Astrocyte (in vitro differentiated cells and primary cell): Measurements from ENCODE around the gene PRKCE. TPM values are rescaled to one million over a fixed set of nuclear protein-coding genes. Genes with fewer than 3 reads are reported as not detected.

Experiments used
- DNase-seq: peaks from one replicate; pipeline ENCODE4 v3.0.0-alpha.2; 2010; ENCODE audit warnings: low read depth
- FAIRE-seq: peaks from 2 replicates; lab custom pipeline; 2011; peaks lifted over from hg19 to GRCh38; lab: Jason Lieb, UNC
- H2AFZ ChIP-seq: 2 replicates; pipeline ENCODE4 v1.6.0; 2012; ENCODE audit warnings: low read depth, low read length, inconsistent platforms
- H3K27ac ChIP-seq: 2 replicates; pipeline ENCODE4 v1.5.1; 2011; ENCODE audit warnings: low read depth, low read length, inconsistent platforms
- H3K27me3 ChIP-seq: 2 replicates; pipeline ENCODE4 v1.6.0; 2011; ENCODE audit warnings: low read length, inconsistent platforms; ENCODE audit not compliant: insufficient read depth
- H3K36me3 ChIP-seq: 2 replicates; pipeline ENCODE4 v1.5.1; 2011; ENCODE audit warnings: low read length, inconsistent platforms; ENCODE audit not compliant: insufficient read depth
- H3K4me1 ChIP-seq: 2 replicates; pipeline ENCODE4 v1.5.1; 2011; ENCODE audit warnings: low read length, inconsistent platforms; ENCODE audit not compliant: insufficient read depth
- H3K4me2 ChIP-seq: 2 replicates; pipeline ENCODE4 v1.6.0; 2012; ENCODE audit warnings: low read length, inconsistent platforms
- H3K4me3 ChIP-seq: 2 replicates; pipeline ENCODE4 v1.5.1; 2011; ENCODE audit warnings: low read depth, mild to moderate bottlenecking, low read length, inconsistent platforms; ENCODE audit not compliant: insufficient read depth
- H3K79me2 ChIP-seq: 2 replicates; pipeline ENCODE4 v1.6.0; 2012; ENCODE audit warnings: mild to moderate bottlenecking, low read length, inconsistent platforms; ENCODE audit not compliant: insufficient read depth
- H3K9ac ChIP-seq: 2 replicates; pipeline ENCODE4 v1.6.0; 2012; ENCODE audit warnings: mild to moderate bottlenecking, low read length, inconsistent platforms
- H3K9me3 ChIP-seq: 2 replicates; pipeline ENCODE4 v1.5.1; 2012; ENCODE audit warnings: low read depth, mild to moderate bottlenecking, low read length, inconsistent platforms; ENCODE audit not compliant: insufficient read depth
- H4K20me1 ChIP-seq: 2 replicates; pipeline ENCODE4 v1.6.0; 2012; ENCODE audit warnings: low read length, inconsistent platforms; ENCODE audit not compliant: insufficient read depth
- H3K27ac Mint-ChIP-seq: one replicate; pipeline ENCODE4 v1.8.0; 2021; ENCODE audit warnings: mild to moderate bottlenecking, mixed read lengths; ENCODE audit not compliant: unreplicated experiment
- H3K27me3 Mint-ChIP-seq: one replicate; pipeline ENCODE4 v1.8.0; 2021; ENCODE audit warnings: low read depth, mixed read lengths; ENCODE audit not compliant: unreplicated experiment
- H3K36me3 Mint-ChIP-seq: one replicate; pipeline ENCODE4 v1.8.0; 2021; ENCODE audit warnings: low read depth, mixed read lengths; ENCODE audit not compliant: unreplicated experiment
- H3K4me1 Mint-ChIP-seq: one replicate; pipeline ENCODE4 v1.8.0; 2021; ENCODE audit warnings: low read depth, mixed read lengths; ENCODE audit not compliant: unreplicated experiment
- H3K4me3 Mint-ChIP-seq: one replicate; pipeline ENCODE4 v1.8.0; 2021; ENCODE audit warnings: mild to moderate bottlenecking, moderate library complexity, mixed read lengths; ENCODE audit not compliant: unreplicated experiment
- H3K9me3 Mint-ChIP-seq: one replicate; pipeline ENCODE4 v1.8.0; 2021; ENCODE audit warnings: mild to moderate bottlenecking, mixed read lengths; ENCODE audit not compliant: unreplicated experiment
- CTCF ChIP-seq: IDR thresholded peaks from 2 replicates; pipeline ENCODE4 v1.5.1; 2011; ENCODE audit warnings: low read depth, mild to moderate bottlenecking, inconsistent platforms, low read length, moderate library complexity; ENCODE audit not compliant: insufficient read depth
- EZH2 ChIP-seq: IDR thresholded peaks from 2 replicates; pipeline ENCODE4 v1.6.1; 2012; ENCODE audit warnings: mild to moderate bottlenecking, low read length, inconsistent platforms; ENCODE audit not compliant: insufficient read depth
- total RNA-seq: library from RNA; stranded (reverse); gene quantifications from 2 replicates; pipeline ENCODE4 v1.2.1, GENCODE V29; 2021

PRKCE gene
- total RNA-seq, 1 donor from 2014 or later, result 12.8 TPM

GRCh38 chr2:45974056-45974455 lies 322.6 kb downstream of the PRKCE start:
- H3K36me3 ChIP-seq, result no peaks in the 10 kb centered on the region
- DNase-seq (no peak), FAIRE-seq (no peak)
- no peaks in the 10 kb centered on the region for H4K20me1 ChIP-seq
- H3K4me3 Mint-ChIP-seq, result no peak overlapping the region
- H3K27ac Mint-ChIP-seq, result no peak overlapping the region
- peaks cover 11% of the 10 kb centered on the region for H3K27me3 Mint-ChIP-seq
- H2AFZ ChIP-seq, result no peak overlapping the region
- no peak overlapping the region for H3K9ac ChIP-seq
- peaks cover 5% of the 10 kb centered on the region for H3K4me1 ChIP-seq
- H3K27ac ChIP-seq, result no peak overlapping the region
- H3K36me3 Mint-ChIP-seq, result peaks cover 4% of the 10 kb centered on the region
- no peaks in the 10 kb centered on the region for H3K4me1 Mint-ChIP-seq
- TF ChIP-seq CTCF (no peak), EZH2 (no peak)
- H3K4me3 ChIP-seq, result no peak overlapping the region
- no peaks in the 10 kb centered on the region for H3K27me3 ChIP-seq
- peaks cover 2% of the 10 kb centered on the region for H3K9me3 ChIP-seq
- no peaks in the 10 kb centered on the region for H3K9me3 Mint-ChIP-seq
- H3K4me2 ChIP-seq, result no peak overlapping the region
- H3K79me2 ChIP-seq, result no peaks in the 10 kb centered on the region

GRCh38 chr2:45974762-45975408 lies 323.4 kb downstream of the PRKCE start:
- no peaks in the 10 kb centered on the region for H4K20me1 ChIP-seq

More at GRCh38 chr2:45974762-45975408, 323.4 kb downstream of the PRKCE start:
- H3K36me3 ChIP-seq, result no peaks in the 10 kb centered on the region
- no peak for DNase-seq
- H3K4me3 Mint-ChIP-seq, result no peak overlapping the region
- TF ChIP-seq EZH2, result no peak
- TF ChIP-seq CTCF, result no peak
- peaks cover 4% of the 10 kb centered on the region for H3K36me3 Mint-ChIP-seq
- no peak for FAIRE-seq
- H3K9ac ChIP-seq, result no peak overlapping the region
- no peaks in the 10 kb centered on the region for H3K4me1 Mint-ChIP-seq
- H3K9me3 ChIP-seq, result peaks cover 2% of the 10 kb centered on the region
- H3K27me3 Mint-ChIP-seq, result peaks cover 13% of the 10 kb centered on the region
- H3K27ac ChIP-seq, result no peak overlapping the region
- no peaks in the 10 kb centered on the region for H3K27me3 ChIP-seq
- H3K9me3 Mint-ChIP-seq, result no peaks in the 10 kb centered on the region
- no peak overlapping the region for H2AFZ ChIP-seq
- no peak overlapping the region for H3K4me2 ChIP-seq
- H3K4me3 ChIP-seq, result no peak overlapping the region
- H3K79me2 ChIP-seq, result no peaks in the 10 kb centered on the region
- H3K4me1 ChIP-seq, result no peaks in the 10 kb centered on the region
- no peak overlapping the region for H3K27ac Mint-ChIP-seq
